Measurements from ENCODE around the gene STXBP4.

The STXBP4 gene

GRCh38 chr17:54971147-54971546, 2.6 kb downstream of the STXBP4 start:
- no peak for DNase-seq

- DNase-seq = no peak
Observed at GRCh38 chr17:54971901-54972300, 3.3 kb downstream of the STXBP4 start.

DNA sequence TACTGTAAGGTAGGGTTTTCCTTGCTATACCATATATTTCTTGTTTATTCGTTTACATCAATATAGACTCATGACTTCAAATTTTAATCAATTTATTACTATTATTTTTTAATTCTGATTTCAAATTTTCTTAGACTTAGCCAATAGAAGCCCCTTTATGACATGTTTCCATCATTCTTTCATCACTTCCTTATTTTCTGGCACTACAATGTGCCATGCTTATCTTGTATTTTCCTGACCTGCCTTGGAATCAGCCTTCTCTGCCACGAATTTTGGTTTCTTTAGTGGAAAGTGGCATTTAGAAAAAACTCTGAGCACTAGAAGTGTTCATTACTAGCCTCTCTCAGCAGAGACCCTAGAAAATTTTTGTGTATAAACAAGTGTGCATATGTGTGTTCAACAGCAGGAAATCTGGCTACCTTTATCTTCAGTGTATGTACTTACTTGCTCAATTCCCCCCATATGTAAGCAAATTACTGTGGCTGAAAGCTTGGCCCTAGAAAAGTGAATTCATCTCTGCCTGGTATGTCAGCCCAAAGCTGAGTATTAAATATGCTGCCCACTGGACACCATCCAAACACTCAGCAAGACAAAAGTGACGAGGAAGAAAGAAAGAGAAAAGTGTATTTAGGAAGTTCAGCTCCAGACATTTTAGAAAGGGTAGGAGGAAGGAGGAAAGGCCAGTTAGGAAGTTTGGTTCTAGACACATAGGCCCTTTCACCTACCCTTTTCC, 4.0 kb downstream of the STXBP4 start:
- no peak for DNase-seq

GRCh38 chr17:54974759-54975158, 6.2 kb downstream of the STXBP4 start:
- DNase-seq = no peak

DNA sequence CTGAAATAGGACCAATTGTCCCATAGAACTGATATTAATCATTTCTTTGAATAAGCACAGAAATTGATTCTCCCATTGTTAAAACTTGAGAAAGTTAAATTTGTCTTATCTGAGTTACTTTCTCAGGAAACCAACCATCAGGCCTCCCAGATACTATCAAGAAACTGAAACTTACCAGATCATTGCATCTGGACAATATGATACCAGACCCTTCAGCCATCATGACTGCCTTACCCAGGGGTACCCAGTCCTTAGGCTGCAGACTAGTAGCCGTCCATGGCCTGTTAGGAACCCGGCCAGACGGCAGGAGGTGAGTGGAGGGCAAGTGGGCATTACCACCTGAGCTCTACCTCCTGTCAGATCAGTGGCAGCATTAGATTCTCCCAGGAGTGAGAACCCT, 7.8 kb downstream of the STXBP4 start:
- no peak for DNase-seq

- DNase-seq = no peak
Observed at GRCh38 chr17:54977744-54978143, 9.2 kb downstream of the STXBP4 start.

GRCh38 chr17:54979657-54980056, 11.1 kb downstream of the STXBP4 start:
- no peak for DNase-seq

GRCh38 chr17:54980375-54980774, 11.8 kb downstream of the STXBP4 start:
- no peak for DNase-seq

DNA sequence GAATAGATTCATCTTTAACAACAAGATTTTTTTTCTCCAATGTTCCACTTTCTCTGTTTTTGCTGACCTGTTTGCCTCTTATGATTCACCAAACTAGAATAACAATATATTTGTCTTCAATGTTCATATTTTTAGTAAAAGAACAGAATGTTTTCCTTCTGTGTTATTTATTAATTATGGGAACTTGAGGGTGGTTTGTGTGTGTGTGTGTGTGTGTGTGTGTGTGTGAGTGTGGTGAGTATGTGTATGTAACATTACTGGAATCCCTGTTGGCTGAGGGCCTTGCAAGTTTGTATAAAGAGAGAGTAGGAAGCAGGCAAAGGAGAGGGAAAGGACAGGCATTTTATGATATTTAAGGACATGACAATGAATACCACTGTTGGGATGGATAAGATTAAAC, 13.8 kb downstream of the STXBP4 start:
- DNase-seq = no peak

- no peak for DNase-seq
Observed at GRCh38 chr17:54983260-54983659, 14.7 kb downstream of the STXBP4 start.

- no peak for DNase-seq
Observed at GRCh38 chr17:54985476-54985875, 16.9 kb downstream of the STXBP4 start.

DNA sequence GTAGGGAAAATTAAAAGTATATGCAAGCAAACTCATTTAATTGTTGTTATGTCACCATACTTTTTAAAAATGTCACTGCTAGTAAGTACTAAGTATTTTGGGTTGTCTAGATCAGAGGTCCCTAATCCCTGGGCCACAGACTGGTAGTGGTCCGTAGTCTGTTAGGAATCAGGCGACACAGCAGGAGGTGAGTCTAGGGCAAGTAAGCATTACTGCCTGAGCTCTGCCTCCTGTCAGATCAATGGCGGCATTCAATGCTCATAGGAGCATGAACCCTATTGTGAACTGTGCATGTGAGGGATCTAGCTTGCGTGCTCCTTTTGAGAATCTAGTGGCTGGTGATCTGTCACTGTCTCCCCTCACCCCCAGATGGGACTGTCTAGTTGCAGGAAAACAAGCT, 21.6 kb downstream of the STXBP4 start:
- no peak for DNase-seq

DNA sequence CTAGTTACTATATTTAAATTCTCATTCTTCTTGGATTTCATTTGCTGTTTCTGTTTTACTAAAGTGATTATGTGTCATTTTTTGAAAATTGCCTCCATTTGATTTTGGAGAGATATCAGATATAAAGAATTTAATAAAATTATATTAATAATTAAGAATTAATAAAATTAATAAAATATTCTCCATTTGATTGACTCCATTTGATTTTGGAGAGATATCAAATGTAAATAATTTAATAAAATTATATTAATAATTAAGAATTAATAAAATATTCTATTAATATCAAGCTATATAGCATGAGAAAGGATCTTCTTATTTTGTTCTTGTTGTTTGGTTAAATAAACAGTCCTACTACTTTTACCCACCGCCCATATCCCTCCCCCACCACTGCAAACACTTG, 23.0 kb downstream of the STXBP4 start:
- DNase-seq = no peak

DNA sequence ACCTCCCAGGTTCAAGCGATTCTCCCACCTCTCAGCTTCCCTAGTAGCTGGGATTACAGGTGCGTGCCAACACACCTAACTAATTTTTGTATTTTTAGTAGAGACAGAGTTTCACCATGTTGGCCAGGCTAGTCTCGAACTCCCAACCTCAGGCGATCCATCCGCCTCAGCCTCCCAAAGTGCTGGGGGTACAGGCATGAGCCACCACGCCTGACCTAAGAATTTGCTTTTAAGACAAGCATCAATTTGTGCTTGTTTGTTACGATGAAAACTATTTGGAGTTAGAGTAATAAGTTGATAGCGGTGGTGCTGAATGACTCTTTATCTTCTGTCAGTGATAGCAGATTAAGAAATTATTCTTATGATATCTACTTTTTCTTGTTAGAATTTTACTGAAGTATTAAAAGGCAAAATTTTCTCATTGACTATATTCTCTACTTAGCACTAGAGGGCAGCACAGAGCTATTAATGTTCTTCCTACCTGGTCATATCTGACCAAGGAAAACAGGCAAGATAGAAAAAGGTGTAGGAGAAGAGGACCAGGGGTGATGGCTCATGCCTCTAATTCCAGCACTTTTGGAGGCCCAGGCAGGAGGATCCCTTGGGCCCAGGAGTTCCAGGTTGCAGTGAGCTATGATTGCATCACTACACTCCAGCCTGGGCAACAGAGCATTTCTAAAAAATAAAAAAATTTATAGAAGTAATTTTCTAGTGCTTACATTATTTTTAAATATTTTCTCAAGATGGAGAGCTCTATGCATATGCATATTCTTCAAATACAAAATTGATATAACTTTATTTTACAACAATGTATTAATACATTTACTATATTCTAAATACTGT, 24.5 kb downstream of the STXBP4 start:
- peak; percentile 82 for DNase-seq

- no peak for DNase-seq
Observed at GRCh38 chr17:54996441-54996840, 27.9 kb downstream of the STXBP4 start.

DNA sequence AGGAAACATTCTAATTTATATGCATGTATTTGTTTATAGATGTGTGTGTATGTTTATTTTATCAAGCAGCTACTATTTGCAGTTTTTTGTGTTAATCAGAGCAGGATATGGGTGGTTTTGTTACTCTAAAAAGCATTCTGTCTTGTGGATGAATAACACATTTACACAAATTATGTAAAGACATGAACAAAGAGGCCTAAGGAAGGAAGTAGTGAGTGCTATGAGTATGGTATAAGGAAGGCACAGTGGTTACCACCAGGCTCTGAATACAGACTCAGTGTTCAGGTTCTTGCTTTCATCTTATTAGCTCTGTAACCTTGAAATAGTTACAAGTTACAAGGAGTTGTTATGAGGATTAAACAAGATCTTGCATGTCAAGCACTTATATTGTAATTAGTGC, 33.9 kb downstream of the STXBP4 start:
- no peak for DNase-seq

GRCh38 chr17:55004484-55004883, 35.9 kb downstream of the STXBP4 start:
- DNase-seq = no peak

DNA sequence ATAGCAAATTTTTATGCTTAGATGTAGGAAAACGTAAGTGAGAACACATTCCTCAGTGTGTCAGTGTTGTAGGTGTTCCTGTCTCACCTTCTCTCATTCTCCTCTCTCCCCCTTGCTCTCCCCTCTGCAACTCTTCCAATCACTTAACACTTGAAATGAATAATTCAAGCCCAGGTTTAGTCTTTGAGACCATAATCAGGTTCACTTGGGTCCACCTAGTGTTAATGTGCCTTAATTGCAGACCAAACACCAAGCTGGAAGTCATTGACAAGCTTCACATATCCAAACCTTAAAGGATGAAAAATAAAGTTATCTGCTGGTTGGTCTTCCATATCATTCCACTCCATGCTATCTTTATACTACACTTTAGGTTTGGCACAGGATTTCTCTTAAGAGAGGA, 37.0 kb downstream of the STXBP4 start:
- peak; percentile 78 for DNase-seq

GRCh38 chr17:55023626-55024025, 55.1 kb downstream of the STXBP4 start:
- DNase-seq = no peak

- DNase-seq = no peak
Observed at GRCh38 chr17:55037828-55038227, 69.3 kb downstream of the STXBP4 start.

- no peak for DNase-seq
Observed at GRCh38 chr17:55038291-55038690, 69.7 kb downstream of the STXBP4 start.

DNA sequence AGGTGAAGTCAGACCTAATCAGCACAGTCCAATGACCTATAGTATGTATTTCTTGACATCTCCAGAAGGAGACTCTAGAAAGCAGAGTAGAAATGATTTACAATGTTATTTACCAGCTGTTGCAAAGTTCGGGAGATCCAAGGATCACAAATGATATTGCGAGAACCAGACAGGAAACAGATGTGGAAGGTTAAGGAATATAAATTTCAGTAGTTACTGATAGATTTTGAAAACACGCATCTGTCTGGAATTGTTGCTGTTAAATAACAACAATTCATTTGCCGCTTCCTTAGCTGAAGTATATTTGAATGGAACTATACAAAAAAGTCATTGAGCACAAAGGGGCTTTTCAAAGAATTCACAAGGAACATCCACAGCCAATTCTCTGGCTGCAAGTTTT, 72.0 kb downstream of the STXBP4 start:
- no peak for DNase-seq

DNA sequence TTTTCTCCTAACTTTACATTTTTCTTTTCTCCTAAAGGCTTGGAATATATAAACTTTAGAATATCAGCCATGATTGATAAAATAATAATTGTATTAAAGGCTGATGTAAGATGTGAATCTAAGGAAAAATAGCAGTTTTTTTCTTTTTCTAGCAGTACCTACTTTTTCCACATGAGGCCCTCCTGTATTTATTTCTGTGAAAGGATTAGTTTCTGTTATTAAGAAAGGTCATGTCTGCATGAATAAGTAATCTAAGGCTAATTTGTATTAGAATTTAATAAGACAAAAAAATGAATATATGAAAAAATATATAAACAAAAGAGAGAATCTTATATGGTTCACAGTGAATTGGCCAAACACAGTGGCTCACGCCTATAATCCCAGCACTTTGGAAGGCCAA, 85.3 kb downstream of the STXBP4 start:
- no peak for DNase-seq

DNA sequence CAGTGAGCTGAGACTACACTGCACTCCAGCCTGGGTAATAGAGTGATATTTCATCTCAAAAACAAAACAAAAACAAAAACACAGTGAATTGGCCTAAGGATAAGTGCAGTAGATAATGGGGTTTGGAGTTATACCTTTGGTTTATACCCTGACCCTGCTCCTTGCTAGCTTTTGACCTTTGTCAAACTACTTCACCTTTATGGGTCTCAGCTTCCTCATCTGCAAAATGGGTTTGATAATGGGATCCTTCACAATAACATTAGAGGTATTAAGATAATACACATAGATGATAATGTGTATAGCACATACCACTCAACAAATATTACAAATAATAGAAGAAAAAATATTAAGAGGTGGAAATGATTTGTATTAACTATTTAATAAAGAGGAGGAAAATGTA, 85.9 kb downstream of the STXBP4 start:
- no peak for DNase-seq

DNA sequence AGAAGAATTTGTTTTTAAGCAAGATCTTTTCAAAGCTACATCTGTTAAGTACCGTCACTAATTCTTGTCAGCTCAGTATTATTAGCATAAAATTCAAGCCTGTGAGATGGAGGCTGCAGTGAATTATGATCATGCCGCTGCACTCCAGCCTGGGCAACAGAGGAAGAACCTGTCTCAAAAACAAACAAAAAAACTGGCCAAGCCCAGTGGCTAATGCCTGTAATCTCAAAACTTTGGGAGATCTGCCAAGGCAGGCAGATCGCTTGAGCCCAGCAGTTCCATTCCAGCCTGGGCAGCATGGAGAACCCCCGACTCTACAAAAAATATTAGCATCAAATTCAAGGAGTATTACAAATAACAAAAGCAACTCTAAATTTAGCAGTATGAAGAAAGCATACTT, 88.0 kb downstream of the STXBP4 start:
- DNase-seq = peak; percentile 12
